Measurements from ENCODE around the gene ACSF2. TPM values are rescaled to one million over a fixed set of nuclear protein-coding genes. Genes with fewer than 3 reads are reported as not detected.

Gene ACSF2
- total RNA-seq, 1 experiment from 2014 or later, result 17.2 TPM

DNA sequence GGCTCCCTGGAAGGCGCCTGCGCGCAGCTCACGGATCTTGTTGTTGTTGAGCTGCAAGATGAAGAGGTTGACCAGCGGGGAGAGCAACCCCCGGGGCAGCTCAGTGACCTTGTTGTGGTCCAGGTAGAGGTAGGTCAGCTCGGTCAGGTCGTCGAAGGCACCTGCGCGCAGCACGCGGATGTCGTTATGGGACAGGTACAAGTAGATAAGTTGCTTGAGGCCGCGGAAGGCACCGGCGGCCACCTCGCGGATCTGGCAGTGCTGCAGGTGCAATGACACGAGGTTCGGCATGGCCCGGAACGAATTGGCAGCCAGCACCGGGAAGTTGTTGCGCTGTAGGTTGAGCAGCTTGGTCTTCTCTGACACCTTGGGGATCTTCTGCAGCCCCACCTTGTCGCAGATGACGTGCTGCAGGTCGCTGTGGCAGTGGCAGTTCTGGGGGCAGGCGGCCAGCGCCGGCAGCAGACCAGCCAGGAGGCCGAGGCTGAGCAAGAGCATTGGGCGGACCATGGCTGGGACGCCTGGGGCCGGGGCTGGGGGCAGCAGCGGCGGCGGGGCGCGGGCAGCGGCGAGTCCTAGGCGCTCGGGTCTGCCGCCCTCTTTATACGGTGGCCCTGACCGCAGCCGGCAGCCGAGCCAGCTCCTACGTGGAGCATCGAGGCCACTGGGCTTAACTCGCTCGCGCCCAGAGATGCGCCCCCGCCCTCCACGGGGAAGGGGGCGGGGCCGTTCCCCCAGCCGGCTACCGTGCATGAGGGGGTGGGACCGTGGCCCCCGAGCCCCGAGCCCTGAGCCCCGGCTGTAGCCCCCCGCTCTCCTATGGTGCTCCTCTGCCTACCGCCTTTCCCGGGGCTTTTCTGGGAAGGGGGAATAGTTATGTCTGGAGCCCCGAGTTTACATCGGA lies 42.5 kb downstream of the ACSF2 start, which contains the start of gene CHAD:
Gene CHAD, minus strand, starts transcription at position 577 of the 904 bp plus-strand sequence. Its CDS starts 67 bp downstream, at position 510.
- POLR2A ChIA-PET, result interaction anchor here (0.9 kb wide), 1 partner anchor 10 kb away, joined by 3 read pairs; no protein-coding TSS in a partner anchor

DNA sequence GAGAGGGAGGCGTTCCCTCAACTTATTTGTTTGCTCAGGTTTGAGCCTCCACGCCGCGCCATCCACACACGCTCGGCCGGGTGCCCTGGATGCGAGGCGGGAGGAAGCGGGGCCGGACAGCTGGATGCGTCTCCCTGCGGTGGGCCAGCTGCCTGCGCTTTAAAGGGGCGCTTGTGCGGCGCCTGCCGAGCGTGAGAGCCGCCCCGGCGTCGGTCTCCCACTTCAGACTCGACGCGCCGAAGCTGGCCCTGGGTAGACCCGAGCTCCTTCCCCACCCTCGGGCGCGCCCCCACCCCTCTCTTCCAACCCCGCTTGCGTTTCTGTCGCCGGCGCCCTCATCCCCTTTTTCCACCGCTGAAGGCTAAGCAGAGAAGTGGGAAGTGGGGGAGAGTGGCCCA lies 43.2 kb downstream of the ACSF2 start:
- Histone ChIP-seq H3K27ac (ENCODE audit: low read length) (no peak overlapping the region), H3K4me1 (ENCODE audit: control insufficient read depth, insufficient read depth, low read length) (no peaks in the 10 kb centered on the region; the same call in 1 of the 2 replicates), H3K36me3 (ENCODE audit: control insufficient read depth, insufficient read depth, low read length) (no peaks in the 10 kb centered on the region), H3K9me3 (ENCODE audit: control insufficient read depth, insufficient read depth, low read depth, low read length) (no peaks in the 10 kb centered on the region), H3K27me3 (ENCODE audit: control insufficient read depth, insufficient read depth, low read length) (no peaks in the 10 kb centered on the region), H3K4me3 (ENCODE audit: low read depth in 2 of 2, low read length in 2 of 2) (no peak overlapping the region)
- DNase-seq (ENCODE audit: low read depth, low spot score) (no peak), ATAC-seq (no peak)
- in situ Hi-C loops (cut with HindIII; ENCODE audit: low pct_unique_long_range_greater_than_20kb, low sequenced_read_pairs) (no loop called here), intact Hi-C loops (cut with micrococcal nuclease; ENCODE audit: unreplicated experiment) (no loop called here)
- ChIA-PET POLR2A (no interaction called here), CTCF (no interaction called here)
- no TSS peak for BruUV-seq (replicated peaks)
- TF ChIP-seq SIN3A (IDR thresholded peaks at IDR 0.05; ENCODE audit: borderline replicate concordance, insufficient read depth, low read depth, low read length), result no peak
- TF ChIP-seq, protein P1, sequence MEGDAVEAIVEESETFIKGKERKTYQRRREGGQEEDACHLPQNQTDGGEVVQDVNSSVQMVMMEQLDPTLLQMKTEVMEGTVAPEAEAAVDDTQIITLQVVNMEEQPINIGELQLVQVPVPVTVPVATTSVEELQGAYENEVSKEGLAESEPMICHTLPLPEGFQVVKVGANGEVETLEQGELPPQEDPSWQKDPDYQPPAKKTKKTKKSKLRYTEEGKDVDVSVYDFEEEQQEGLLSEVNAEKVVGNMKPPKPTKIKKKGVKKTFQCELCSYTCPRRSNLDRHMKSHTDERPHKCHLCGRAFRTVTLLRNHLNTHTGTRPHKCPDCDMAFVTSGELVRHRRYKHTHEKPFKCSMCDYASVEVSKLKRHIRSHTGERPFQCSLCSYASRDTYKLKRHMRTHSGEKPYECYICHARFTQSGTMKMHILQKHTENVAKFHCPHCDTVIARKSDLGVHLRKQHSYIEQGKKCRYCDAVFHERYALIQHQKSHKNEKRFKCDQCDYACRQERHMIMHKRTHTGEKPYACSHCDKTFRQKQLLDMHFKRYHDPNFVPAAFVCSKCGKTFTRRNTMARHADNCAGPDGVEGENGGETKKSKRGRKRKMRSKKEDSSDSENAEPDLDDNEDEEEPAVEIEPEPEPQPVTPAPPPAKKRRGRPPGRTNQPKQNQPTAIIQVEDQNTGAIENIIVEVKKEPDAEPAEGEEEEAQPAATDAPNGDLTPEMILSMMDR (IDR thresholded peaks at IDR 0.05), result no peak
- TF ChIP-seq REST (IDR thresholded peaks at IDR 0.05; ENCODE audit: insufficient read depth in 1 of 2, low read depth in 2 of 2, low read length in 1 of 2), result no peak

More for the DNA sequence above, 42.5 kb downstream of the ACSF2 start, which contains the start of gene CHAD:
- in situ Hi-C loops (cut with HindIII; ENCODE audit: low pct_unique_long_range_greater_than_20kb, low sequenced_read_pairs) (no loop called here), intact Hi-C loops (cut with micrococcal nuclease; ENCODE audit: unreplicated experiment) (no loop called here)
- Histone ChIP-seq H3K9me3 (ENCODE audit: control insufficient read depth, insufficient read depth, low read depth, low read length) (no peaks in the 10 kb centered on the region), H3K4me3 (ENCODE audit: low read depth in 2 of 2, low read length in 2 of 2) (no peak within 1 kb of the TSS), H3K27ac (ENCODE audit: low read length) (no peak within 1 kb of the TSS), H3K27me3 (ENCODE audit: control insufficient read depth, insufficient read depth, low read length) (no peaks in the 10 kb centered on the region), H3K4me1 (ENCODE audit: control insufficient read depth, insufficient read depth, low read length) (no peaks in the 10 kb centered on the region; the same call in 1 of the 2 replicates), H3K36me3 (ENCODE audit: control insufficient read depth, insufficient read depth, low read length) (no peaks in the 10 kb centered on the region)
- CTCF ChIA-PET, result no interaction called here
- no peak for DNase-seq (ENCODE audit: low read depth, low spot score)
- no peak for ATAC-seq
- BruUV-seq (replicated peaks), result no TSS peak
- TF ChIP-seq REST (IDR thresholded peaks at IDR 0.05; ENCODE audit: insufficient read depth in 1 of 2, low read depth in 2 of 2, low read length in 1 of 2), result no peak
- TF ChIP-seq SIN3A (IDR thresholded peaks at IDR 0.05; ENCODE audit: borderline replicate concordance, insufficient read depth, low read depth, low read length), result no peak
- no peak for TF ChIP-seq TCF7L2 (IDR thresholded peaks at IDR 0.05; ENCODE audit: low read depth, low read length)
- TF ChIP-seq POLR2AphosphoS5 (IDR thresholded peaks at IDR 0.05; ENCODE audit: low read depth, low read length), result no peak

Measured in Panc1 (cell line).